Liver (tissue), 9 donors: ENCODE results near the gene KCNJ1. TPM values are rescaled to one million over a fixed set of nuclear protein-coding genes. Genes with fewer than 3 reads are reported as not detected.
A peak's percentile ranks its signal among the peaks of the same experiment; 100 is the strongest.

Experiments used
- DNase-seq: peaks from one replicate; pipeline ENCODE4 v3.0.0-alpha.2; 2017; ENCODE audit warnings: low spot score
- H3K27ac ChIP-seq, 2 donors: one replicate each; pipeline ENCODE4 v1.7.0; 2013; ENCODE audit warnings: inconsistent platforms in 2 of 2, low read length in 2 of 2, control low read depth in 1 of 2, low read depth in 1 of 2, mild to moderate bottlenecking in 1 of 2
- H3K27me3 ChIP-seq, 4 donors: one replicate each; pipeline versions ENCODE4 v1.6.1 to v1.7.0; 2013; ENCODE audit warnings: low read length in 3 of 4, inconsistent platforms in 1 of 4, mild to moderate bottlenecking in 1 of 4, moderate library complexity in 1 of 4; ENCODE audit not compliant: control insufficient read depth in 4 of 4, insufficient read depth in 4 of 4
- H3K36me3 ChIP-seq, 4 donors: one replicate each; pipeline versions ENCODE4 v1.6.1 to v1.7.0; 2013; ENCODE audit warnings: low read length in 3 of 4, mild to moderate bottlenecking in 3 of 4, low read depth in 1 of 4, moderate library complexity in 1 of 4; ENCODE audit not compliant: control insufficient read depth in 4 of 4, insufficient read depth in 3 of 4
- H3K4me1 ChIP-seq, 4 donors: one replicate each; pipeline versions ENCODE4 v1.6.1 to v1.7.0; 2013; ENCODE audit warnings: low read length in 3 of 4, mild to moderate bottlenecking in 3 of 4, moderate library complexity in 1 of 4; ENCODE audit not compliant: control insufficient read depth in 4 of 4, insufficient read depth in 4 of 4
- H3K4me3 ChIP-seq, 3 donors: one replicate each; pipeline versions ENCODE4 v1.6.1 to v1.7.0; 2013; ENCODE audit warnings: low read length in 3 of 3, control low read depth in 1 of 3, low read depth in 1 of 3, mild to moderate bottlenecking in 1 of 3
- H3K9ac ChIP-seq, 2 donors: one replicate each; pipeline ENCODE4 v1.7.0; 2013; ENCODE audit warnings: low read length in 2 of 2, mild to moderate bottlenecking in 2 of 2, moderate library complexity in 2 of 2, control low read depth in 1 of 2, low read depth in 1 of 2
- H3K9me3 ChIP-seq, 4 donors: one replicate each; pipeline versions ENCODE4 v1.6.1 to v1.7.0; 2013; ENCODE audit warnings: low read length in 3 of 4; ENCODE audit not compliant: control insufficient read depth in 4 of 4
- FOXA1 ChIP-seq: IDR thresholded peaks from 2 replicates; pipeline ENCODE4 v1.6.1; 2016; ENCODE audit warnings: antibody characterized with exemption
- FOXA2 ChIP-seq: IDR thresholded peaks from 2 replicates; pipeline ENCODE4 v1.6.1; 2016; ENCODE audit warnings: antibody characterized with exemption
- HNF4G ChIP-seq: IDR thresholded peaks from 2 replicates; pipeline ENCODE4 v1.6.1; 2016; ENCODE audit warnings: antibody characterized with exemption
- RAD21 ChIP-seq, 2 donors: IDR thresholded peaks; 2 replicates each; pipeline ENCODE4 v1.6.1; 2016; ENCODE audit warnings: antibody characterized with exemption in 2 of 2, mild to moderate bottlenecking in 2 of 2
- RXRA ChIP-seq, 2 donors: IDR thresholded peaks; 2 replicates each; pipeline ENCODE4 v1.6.1; 2017 to 2018; ENCODE audit warnings: antibody characterized with exemption in 2 of 2, mild to moderate bottlenecking in 1 of 2
- SP1 ChIP-seq: IDR thresholded peaks from 2 replicates; pipeline ENCODE4 v1.6.1; 2018; ENCODE audit warnings: antibody characterized with exemption, mild to moderate bottlenecking
- TAF1 ChIP-seq: conservative IDR thresholded peaks from 2 replicates; pipeline ENCODE4 v1.6.1; 2016; ENCODE audit warnings: antibody characterized with exemption, mild to moderate bottlenecking
- WGBS: extraction: QIAGEN DNeasy Blood & Tissue Kit; methylation state at CpG from one replicate; pipeline ENCODE4 v1.1.7; 2013; 5-methylcytosine and 5-hydroxymethylcytosine counted together
- polyA plus RNA-seq, 2 donors: library from polyadenylated mRNA; stranded (reverse) in 1 of 2; unstranded in 1 of 2; fragments of 200-250 nt in 1 of 2; fragments of >200 nt in 1 of 2; fragmentation: Nextera tagmentation in 1 of 2; extraction: Ambion mirVana in 1 of 2; gene quantifications; one replicate each; pipeline versions ENCODE4 v1.2.1 to v1.2.3, GENCODE V29; 2013 to 2015
- total RNA-seq, 2 donors: library from RNA; depleted of rRNA; stranded (reverse); fragments of >200 nt; gene quantifications; one replicate each; pipeline ENCODE4 v1.2.3, GENCODE V29; 2014
- TF ChIP-seq, protein P1 (sequence below): IDR thresholded peaks from 2 replicates; pipeline ENCODE4 v1.6.1; 2016; ENCODE audit warnings: antibody characterized with exemption, mild to moderate bottlenecking
- TF ChIP-seq, protein P2 (sequence below): IDR thresholded peaks from 2 replicates; pipeline ENCODE4 v1.6.1; 2016; ENCODE audit warnings: antibody characterized with exemption
- TF ChIP-seq, protein P3 (sequence below): IDR thresholded peaks from 2 replicates; pipeline ENCODE4 v1.6.1; 2016; ENCODE audit warnings: antibody characterized with exemption
- TF ChIP-seq, protein P4 (sequence below): fragments of 150-350 bp; IDR thresholded peaks from 2 replicates; pipeline ENCODE4 v1.5.1; 2017; ENCODE audit warnings: improper control_type of control experiment, low read depth, low read length; ENCODE audit not compliant: missing input control
- donor health status: healthy.
- donor health status: healthy.
- donor health status: healthy.
- donor health status: healthy.
- donor health status: healthy.

KCNJ1 gene
- total and polyA plus RNA-seq, 4 donors = 0.14 to 0.23 TPM; not detected in 2

DNA sequence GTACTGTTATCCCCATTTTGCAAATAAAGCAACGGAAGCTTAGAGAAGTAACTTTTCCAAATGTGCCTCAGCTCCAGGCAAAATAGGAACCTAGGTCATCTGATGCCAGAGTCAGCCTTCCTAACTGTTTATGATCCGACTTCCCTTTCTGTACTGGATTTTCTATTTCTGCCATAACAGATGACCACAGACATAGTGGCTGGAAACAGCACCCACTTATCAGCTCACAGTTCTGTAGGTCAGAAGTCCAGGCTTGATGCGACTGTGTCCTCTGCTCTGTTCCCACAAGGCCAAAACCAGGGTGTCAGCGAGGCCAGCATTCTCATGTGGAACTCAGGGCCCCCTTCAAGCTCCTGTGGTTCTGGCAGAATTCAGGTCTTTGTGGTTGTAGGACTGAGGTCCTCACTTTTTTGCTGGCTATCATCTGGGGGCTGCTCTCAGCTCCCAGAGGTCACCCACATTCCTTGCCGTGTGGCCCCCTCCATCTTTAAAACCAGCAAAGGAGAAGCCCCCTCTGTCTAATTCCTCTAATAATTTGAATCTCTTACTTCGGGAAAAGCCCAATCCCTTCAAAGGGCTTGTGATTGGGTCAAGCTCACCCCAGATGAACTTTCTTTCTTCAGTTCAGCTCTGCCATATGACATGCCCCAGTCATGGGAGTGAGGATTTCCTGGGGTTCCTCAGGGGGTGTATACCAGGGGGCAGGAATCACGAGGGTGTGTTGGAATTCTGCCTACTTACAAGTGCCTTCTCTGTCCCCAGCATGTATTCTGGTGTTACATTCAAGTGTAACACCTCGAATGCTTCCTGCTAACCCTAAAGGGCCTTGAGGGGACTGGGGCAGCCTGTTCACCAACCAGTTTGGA is 39.3 kb upstream of the KCNJ1 start:
- Histone ChIP-seq H3K36me3 (no peaks in the 10 kb centered on the region), H3K27ac (no peak overlapping the region), H3K4me3 (peak overlapping the region in 1 of 3 donors; percentile 54), H3K27me3 (peaks cover 0 to 7% (median 3%) of the 10 kb centered on the region in 4 donors), H3K4me1 (peaks cover under 1 to 11% (median 6%) of the 10 kb centered on the region in 4 donors), H3K9ac (no peak overlapping the region), H3K9me3 (no peaks in the 10 kb centered on the region)
- 69% methylated on average over 8 of the region's 8 CpGs for WGBS
- DNase-seq = no peak
- TF ChIP-seq, protein P1, sequence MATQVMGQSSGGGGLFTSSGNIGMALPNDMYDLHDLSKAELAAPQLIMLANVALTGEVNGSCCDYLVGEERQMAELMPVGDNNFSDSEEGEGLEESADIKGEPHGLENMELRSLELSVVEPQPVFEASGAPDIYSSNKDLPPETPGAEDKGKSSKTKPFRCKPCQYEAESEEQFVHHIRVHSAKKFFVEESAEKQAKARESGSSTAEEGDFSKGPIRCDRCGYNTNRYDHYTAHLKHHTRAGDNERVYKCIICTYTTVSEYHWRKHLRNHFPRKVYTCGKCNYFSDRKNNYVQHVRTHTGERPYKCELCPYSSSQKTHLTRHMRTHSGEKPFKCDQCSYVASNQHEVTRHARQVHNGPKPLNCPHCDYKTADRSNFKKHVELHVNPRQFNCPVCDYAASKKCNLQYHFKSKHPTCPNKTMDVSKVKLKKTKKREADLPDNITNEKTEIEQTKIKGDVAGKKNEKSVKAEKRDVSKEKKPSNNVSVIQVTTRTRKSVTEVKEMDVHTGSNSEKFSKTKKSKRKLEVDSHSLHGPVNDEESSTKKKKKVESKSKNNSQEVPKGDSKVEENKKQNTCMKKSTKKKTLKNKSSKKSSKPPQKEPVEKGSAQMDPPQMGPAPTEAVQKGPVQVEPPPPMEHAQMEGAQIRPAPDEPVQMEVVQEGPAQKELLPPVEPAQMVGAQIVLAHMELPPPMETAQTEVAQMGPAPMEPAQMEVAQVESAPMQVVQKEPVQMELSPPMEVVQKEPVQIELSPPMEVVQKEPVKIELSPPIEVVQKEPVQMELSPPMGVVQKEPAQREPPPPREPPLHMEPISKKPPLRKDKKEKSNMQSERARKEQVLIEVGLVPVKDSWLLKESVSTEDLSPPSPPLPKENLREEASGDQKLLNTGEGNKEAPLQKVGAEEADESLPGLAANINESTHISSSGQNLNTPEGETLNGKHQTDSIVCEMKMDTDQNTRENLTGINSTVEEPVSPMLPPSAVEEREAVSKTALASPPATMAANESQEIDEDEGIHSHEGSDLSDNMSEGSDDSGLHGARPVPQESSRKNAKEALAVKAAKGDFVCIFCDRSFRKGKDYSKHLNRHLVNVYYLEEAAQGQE = no peak
- TF ChIP-seq RXRA (IDR thresholded peaks at IDR 0.05) (no peak), RAD21 (IDR thresholded peaks at IDR 0.05) (no peak), SP1 (no peak), FOXA2 (no peak), HNF4G (no peak), FOXA1 (no peak), TAF1 (no peak)
- TF ChIP-seq, protein P2, sequence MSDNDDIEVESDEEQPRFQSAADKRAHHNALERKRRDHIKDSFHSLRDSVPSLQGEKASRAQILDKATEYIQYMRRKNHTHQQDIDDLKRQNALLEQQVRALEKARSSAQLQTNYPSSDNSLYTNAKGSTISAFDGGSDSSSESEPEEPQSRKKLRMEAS = no peak
- TF ChIP-seq, protein P3, sequence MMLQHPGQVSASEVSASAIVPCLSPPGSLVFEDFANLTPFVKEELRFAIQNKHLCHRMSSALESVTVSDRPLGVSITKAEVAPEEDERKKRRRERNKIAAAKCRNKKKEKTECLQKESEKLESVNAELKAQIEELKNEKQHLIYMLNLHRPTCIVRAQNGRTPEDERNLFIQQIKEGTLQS = no peak
- TF ChIP-seq, protein P4, sequence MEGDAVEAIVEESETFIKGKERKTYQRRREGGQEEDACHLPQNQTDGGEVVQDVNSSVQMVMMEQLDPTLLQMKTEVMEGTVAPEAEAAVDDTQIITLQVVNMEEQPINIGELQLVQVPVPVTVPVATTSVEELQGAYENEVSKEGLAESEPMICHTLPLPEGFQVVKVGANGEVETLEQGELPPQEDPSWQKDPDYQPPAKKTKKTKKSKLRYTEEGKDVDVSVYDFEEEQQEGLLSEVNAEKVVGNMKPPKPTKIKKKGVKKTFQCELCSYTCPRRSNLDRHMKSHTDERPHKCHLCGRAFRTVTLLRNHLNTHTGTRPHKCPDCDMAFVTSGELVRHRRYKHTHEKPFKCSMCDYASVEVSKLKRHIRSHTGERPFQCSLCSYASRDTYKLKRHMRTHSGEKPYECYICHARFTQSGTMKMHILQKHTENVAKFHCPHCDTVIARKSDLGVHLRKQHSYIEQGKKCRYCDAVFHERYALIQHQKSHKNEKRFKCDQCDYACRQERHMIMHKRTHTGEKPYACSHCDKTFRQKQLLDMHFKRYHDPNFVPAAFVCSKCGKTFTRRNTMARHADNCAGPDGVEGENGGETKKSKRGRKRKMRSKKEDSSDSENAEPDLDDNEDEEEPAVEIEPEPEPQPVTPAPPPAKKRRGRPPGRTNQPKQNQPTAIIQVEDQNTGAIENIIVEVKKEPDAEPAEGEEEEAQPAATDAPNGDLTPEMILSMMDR = no peak

DNA sequence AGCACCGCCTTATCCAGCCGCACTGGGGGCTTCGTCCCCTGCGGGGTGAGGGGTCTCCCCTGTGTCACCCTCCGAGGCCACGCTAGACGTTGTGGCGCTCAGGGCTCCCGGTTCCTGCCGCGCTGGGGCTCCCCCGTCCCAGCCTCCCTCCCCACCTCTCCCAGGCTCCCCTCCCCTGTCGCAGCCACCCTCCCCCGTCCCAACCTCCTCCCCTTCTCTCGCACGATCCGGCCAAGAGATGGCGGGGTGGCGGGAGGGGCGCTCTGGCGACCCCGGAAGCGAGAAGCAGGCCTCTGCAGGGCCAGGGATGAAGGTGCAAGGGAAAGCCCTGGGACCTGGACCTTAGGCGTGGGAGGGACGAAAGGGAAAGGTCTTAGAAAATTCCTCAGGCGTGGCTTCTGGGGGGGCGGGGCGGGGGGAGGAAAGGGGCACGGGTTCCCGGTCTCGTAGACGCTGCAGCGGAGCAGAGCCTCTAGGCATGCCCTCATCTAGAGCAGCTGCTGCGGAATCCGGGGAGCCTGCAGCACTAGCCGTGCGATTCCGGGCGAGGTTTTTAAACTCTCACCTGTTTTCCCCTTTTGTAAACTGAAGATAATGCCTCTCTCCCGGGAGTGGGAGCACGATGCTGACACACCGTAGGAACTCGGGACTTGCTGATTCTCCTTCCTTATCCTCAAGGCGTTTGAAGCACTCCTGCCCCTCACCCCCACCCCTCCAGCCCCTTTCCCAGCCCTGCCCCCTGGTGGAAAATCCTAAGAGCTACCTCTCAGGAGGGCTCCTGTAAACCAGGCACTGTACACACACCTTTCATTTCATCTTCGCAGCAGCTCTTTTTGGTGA is 38.5 kb upstream of the KCNJ1 start:
- Histone ChIP-seq H3K4me3 (peak overlapping the region in 1 of 3 donors; percentile 54), H3K9me3 (no peaks in the 10 kb centered on the region), H3K9ac (no peak overlapping the region), H3K27ac (no peak overlapping the region), H3K36me3 (no peaks in the 10 kb centered on the region), H3K27me3 (peaks cover 0 to 8% (median 3%) of the 10 kb centered on the region in 4 donors), H3K4me1 (peaks cover 2 to 19% (median 14%) of the 10 kb centered on the region in 4 donors)
- TF ChIP-seq, protein P4 = peak; percentile 45
- TF ChIP-seq HNF4G = no peak
- peak; percentile 48 to 57 for TF ChIP-seq RAD21 (IDR thresholded peaks at IDR 0.05)
- 5% methylated on average over 45 of the region's 45 CpGs for WGBS
- no peak for DNase-seq
